GM12891 (cell line): ENCODE results near the gene TSPAN10.

Experiments
- DNase-seq: peaks from one replicate; pipeline ENCODE4 v3.0.0; 2011; ENCODE audit warnings: low spot score; ENCODE audit not compliant: insufficient read length
- FAIRE-seq: peaks from 2 replicates; lab custom pipeline; 2011; peaks lifted over from hg19 to GRCh38; lab: Jason Lieb, UNC
- PAX5 ChIP-seq: IDR thresholded peaks from 2 replicates; pipeline ENCODE4 v1.6.1; 2011; ENCODE audit warnings: low read length, moderate library complexity, mild to moderate bottlenecking; ENCODE audit not compliant: insufficient read depth, severe bottlenecking
- POLR2A ChIP-seq: IDR thresholded peaks from 2 replicates; pipeline ENCODE4 v1.6.1; 2011; ENCODE audit warnings: low read depth, low read length, control low read depth
- POLR2AphosphoS5 ChIP-seq: IDR thresholded peaks from 2 replicates; pipeline ENCODE4 v1.6.1; 2011; ENCODE audit warnings: low read depth, low read length, control low read depth
- POU2F2 ChIP-seq: IDR thresholded peaks from 2 replicates; pipeline ENCODE4 v1.6.1; 2011; ENCODE audit warnings: low read depth, mild to moderate bottlenecking, control low read depth, low read length, moderate library complexity
- SPI1 ChIP-seq: IDR thresholded peaks from 2 replicates; pipeline ENCODE4 v1.6.1; 2011; ENCODE audit warnings: low read depth, low read length, control low read depth
- TAF1 ChIP-seq: IDR thresholded peaks from 2 replicates; pipeline ENCODE4 v1.6.1; 2011; ENCODE audit warnings: low read depth, low read length, control low read depth

Gene TSPAN10

GRCh38 chr17:81631482-81631881, 5.5 kb upstream of the TSPAN10 start:
- TF ChIP-seq POLR2AphosphoS5, result no peak
- no peak for TF ChIP-seq POU2F2
- no peak for TF ChIP-seq SPI1
- TF ChIP-seq POLR2A, result no peak
- no peak for TF ChIP-seq PAX5
- TF ChIP-seq TAF1, result no peak
- DNase-seq, result no peak
- no peak for FAIRE-seq

DNA sequence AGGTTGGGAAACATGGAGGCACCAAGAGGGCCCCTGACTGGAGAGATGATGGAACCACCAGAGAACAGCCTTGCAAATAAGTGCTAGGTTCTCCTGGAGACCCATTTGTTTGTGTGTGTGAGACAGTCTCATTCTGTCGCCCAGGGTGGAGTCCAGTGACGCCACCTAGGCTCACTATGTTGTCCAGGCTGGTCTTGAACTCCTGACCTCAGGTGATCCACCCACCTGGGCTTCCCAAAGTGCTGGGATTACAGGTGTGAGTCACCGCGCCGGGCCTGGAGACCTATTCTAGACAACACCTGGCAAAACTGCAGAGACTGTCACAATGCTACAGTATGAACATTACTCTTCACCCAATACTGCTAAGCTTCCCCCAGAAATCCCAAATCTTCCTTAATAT, 1.6 kb upstream of the TSPAN10 start:
- no peak for DNase-seq
- FAIRE-seq, result no peak
- TF ChIP-seq TAF1 (no peak), POU2F2 (no peak), SPI1 (no peak), POLR2AphosphoS5 (no peak), POLR2A (no peak), PAX5 (no peak)

DNA sequence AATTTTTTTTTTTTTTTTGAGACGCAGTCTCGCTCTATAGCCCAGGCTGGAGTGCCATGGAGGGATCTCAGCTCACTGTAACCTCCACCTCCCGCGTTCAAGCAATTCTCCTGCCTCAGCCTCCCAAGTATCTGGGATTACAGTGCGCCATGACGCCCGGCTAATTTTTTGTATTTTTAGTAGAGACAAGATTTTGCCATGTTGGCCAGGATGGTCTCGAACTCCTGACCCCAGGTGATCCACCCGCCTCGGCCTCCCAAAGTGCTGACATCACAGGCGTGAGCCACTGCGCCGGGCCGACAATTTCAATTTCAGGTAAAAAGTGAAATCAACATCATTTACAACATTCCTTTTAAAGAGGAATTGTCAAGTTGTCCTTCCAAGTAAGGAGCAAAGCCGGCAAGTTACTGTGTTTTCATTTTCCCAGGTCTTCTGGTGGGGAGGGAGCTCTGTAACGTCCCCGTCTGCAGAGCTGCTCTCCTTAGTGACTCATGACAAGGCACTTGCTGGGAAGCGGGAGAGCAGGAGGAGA, 957 bp upstream of the TSPAN10 start:
- DNase-seq (no peak), FAIRE-seq (no peak)
- no peak for TF ChIP-seq POLR2AphosphoS5
- TF ChIP-seq POLR2A, result no peak
- no peak for TF ChIP-seq POU2F2
- no peak for TF ChIP-seq TAF1
- TF ChIP-seq PAX5, result no peak
- TF ChIP-seq SPI1, result no peak

DNA sequence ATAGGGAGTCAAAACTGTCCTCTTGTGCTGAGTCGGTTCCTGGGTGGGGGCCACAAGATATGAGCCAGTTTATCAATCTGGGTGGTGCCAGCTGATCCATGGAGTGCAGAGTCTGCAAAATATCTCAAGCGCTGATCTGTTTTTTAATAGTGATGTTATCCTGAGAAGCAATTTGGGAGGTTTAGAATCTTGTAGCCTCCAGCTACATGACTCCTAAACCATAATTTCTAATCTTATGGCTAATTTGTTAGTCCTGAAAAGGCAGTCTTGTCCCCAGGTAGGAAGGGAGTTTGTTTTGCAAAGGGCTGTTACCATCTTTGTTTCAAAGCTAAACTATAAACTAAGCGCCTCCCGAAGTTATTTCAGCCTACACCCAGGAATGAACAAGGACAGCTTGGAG, 1.7 kb downstream of the TSPAN10 start:
- TF ChIP-seq POLR2AphosphoS5, result no peak
- TF ChIP-seq PAX5, result no peak
- no peak for TF ChIP-seq SPI1
- no peak for TF ChIP-seq POLR2A
- TF ChIP-seq POU2F2, result no peak
- TF ChIP-seq TAF1, result no peak
- no peak for DNase-seq
- no peak for FAIRE-seq

GRCh38 chr17:81640011-81640410, 3.0 kb downstream of the TSPAN10 start:
- no peak for DNase-seq
- FAIRE-seq, result no peak
- TF ChIP-seq PAX5 (no peak), TAF1 (no peak), SPI1 (no peak), POLR2A (no peak), POLR2AphosphoS5 (no peak), POU2F2 (no peak)

DNA sequence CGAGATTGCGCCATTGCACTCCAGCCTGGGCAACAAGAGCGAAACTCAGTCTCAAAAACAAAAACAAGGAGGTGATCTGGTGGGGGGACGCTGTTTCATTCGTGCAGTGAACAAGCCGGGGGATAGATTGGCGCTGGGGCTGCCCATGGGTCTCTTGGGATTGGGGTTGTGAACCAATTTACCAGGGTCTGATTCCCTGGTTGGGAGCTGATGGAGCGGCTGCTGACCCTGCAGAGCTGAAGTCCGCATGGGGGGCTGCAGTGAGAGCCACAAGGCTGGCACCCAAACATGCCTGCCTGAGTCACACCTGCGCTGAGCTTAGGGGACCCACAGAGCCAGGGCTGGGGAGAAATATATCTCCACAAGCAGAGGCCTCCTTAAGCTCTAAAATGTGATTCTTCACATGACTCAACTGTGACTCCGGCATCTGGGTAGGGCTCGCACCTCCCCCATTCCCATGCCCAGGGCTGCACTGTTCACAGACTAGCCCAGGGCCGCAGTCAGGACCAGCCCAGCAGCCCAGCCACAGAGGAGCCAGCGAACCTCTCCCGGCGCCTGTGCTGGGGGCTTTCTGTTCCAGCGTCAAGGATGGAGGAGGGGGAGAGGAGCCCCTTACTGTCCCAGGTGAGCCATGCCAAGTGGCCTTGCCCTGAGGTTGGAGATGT, 5.0 kb downstream of the TSPAN10 start:
- no peak for FAIRE-seq
- TF ChIP-seq TAF1 (no peak), POLR2AphosphoS5 (no peak), PAX5 (no peak), SPI1 (no peak), POLR2A (no peak), POU2F2 (no peak)
- no peak for DNase-seq

- no peak for FAIRE-seq
- TF ChIP-seq POU2F2 (no peak), SPI1 (no peak), PAX5 (no peak), POLR2A (no peak), TAF1 (no peak), POLR2AphosphoS5 (no peak)
- DNase-seq, result no peak
Measured at GRCh38 chr17:81644496-81644895, 7.5 kb downstream of the TSPAN10 start.

- FAIRE-seq, result no peak
- TF ChIP-seq POLR2A (no peak), POU2F2 (no peak), SPI1 (no peak), TAF1 (no peak), POLR2AphosphoS5 (no peak), PAX5 (no peak)
- no peak for DNase-seq
Measured at GRCh38 chr17:81644976-81645952, 8.3 kb downstream of the TSPAN10 start.

DNA sequence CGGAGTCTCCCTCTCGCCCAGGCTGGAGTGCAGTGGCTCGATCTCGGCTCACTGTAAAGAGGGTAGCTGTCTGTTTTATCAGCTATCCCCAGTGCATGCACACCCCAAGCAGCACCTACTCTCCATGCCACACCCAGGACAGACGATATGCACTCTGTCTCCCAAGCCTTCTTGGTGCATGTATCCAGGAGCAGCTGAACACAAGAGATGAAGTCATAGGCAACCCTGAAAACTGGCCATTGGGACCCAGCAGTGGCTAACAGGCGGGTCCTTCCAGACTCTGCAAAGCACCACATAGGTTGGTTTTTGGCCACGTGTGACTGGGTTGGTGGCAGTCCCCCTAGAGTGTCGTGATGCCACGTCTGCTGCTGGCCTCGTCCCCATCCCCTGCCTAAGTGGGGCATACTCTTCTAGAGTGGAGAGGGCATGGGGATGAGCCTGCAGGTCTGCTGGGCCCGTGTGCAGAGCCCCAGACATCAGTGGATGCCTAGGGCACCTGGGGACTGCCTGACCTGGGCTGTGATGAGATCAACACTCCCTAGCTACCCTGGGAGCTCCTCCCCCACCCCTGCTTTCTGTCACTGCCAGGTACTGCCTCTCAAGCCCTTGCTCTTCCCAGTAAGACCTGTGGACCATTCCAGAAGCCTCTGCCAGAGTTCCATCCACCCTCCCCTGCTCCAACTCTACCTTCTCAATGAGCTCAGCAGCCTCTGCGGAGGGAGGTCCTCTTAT, 10.0 kb downstream of the TSPAN10 start:
- no peak for FAIRE-seq
- TF ChIP-seq TAF1, result no peak
- no peak for DNase-seq
